Sigmoid colon (tissue), 4 donors: ENCODE data around the gene SPATA31C1.
"Not testable (repeated sequence)": the region's sequence is repeated elsewhere in the genome, so short reads cannot be mapped to it uniquely, and the experiment has no call there.

Experiments used
- POLR2AphosphoS5 ChIP-seq, 4 donors: sonication (generic); formaldehyde crosslinking; IDR thresholded peaks; one replicate each; pipeline ENCODE4 v1.6.1; 2017; ENCODE audit warnings: antibody characterized with exemption in 4 of 4
- TF ChIP-seq, protein P1 (sequence below), 4 experiments: fragments of 450-650 bp in 3 of 4; fragments of 200-600 bp in 1 of 4; IDR thresholded peaks; one replicate each; pipeline ENCODE4 v1.5.1; 2016 to 2019; ENCODE audit warnings: antibody characterized with exemption in 4 of 4, mild to moderate bottlenecking in 3 of 4, moderate library complexity in 2 of 4

DNA sequence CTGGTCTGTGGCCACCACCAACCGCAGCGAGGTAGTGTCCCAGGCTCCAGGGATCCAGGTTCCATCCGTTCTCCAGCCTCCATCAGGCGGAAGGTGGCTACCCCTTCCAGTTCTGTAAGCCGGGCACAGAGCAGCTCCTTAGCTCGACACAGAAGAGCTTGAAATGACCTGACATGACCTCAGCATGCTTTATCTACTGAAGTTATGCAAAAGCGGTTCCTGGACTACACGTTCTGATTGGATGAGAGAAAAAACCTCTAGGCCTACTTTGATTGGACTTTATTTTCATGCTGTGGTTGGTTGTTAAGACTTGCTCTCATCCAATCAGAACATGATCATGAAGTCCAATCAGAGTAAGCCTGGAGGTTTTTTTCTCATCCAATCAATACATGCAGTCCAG is 21.3 kb downstream of the SPATA31C1 start:
- TF ChIP-seq, protein P1, sequence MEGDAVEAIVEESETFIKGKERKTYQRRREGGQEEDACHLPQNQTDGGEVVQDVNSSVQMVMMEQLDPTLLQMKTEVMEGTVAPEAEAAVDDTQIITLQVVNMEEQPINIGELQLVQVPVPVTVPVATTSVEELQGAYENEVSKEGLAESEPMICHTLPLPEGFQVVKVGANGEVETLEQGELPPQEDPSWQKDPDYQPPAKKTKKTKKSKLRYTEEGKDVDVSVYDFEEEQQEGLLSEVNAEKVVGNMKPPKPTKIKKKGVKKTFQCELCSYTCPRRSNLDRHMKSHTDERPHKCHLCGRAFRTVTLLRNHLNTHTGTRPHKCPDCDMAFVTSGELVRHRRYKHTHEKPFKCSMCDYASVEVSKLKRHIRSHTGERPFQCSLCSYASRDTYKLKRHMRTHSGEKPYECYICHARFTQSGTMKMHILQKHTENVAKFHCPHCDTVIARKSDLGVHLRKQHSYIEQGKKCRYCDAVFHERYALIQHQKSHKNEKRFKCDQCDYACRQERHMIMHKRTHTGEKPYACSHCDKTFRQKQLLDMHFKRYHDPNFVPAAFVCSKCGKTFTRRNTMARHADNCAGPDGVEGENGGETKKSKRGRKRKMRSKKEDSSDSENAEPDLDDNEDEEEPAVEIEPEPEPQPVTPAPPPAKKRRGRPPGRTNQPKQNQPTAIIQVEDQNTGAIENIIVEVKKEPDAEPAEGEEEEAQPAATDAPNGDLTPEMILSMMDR (IDR thresholded peaks at IDR 0.05): not testable (repeated sequence)
- not testable (repeated sequence) for TF ChIP-seq POLR2AphosphoS5 (IDR thresholded peaks at IDR 0.05)
